HepG2 (cell line): ENCODE measurements around the gene SPATA31E1. TPM values are rescaled to one million over a fixed set of nuclear protein-coding genes. Genes with fewer than 3 reads are reported as not detected.

Experiments
- ATAC-seq: fragments of 200-7000 bp; cut with Tn5 transposase; 3 replicates; pipeline ENCODE4 v1.9.1; 2020; ENCODE audit warnings: mild to moderate bottlenecking, moderate library complexity
- BruUV-seq: library from RNA; stranded (reverse); fragments of 400-500 nt; replicated peaks from 2 replicates; lab custom pipeline; 2021; lab: Mats Ljungman, UMichigan
- CTCF ChIA-PET: fragments of 300-600 bp; formaldehyde crosslinking; extraction: SDS; loops from one replicate; lab custom pipeline; 2021; ENCODE audit warnings: low total read pairs, inconsistent platforms, low intra/inter-chr PET ratio; lab: Yijun Ruan, JAX
- POLR2A ChIA-PET: fragments of 350-600 bp; sonication (Branson Sonifier 250); formaldehyde crosslinking; loops from one replicate; lab custom pipeline; 2020; ENCODE audit warnings: antibody characterized with exemption, inconsistent platforms; lab: Yijun Ruan, JAX
- DNase-seq: peaks from one replicate; pipeline ENCODE4 v3.0.0-alpha.2; 2015; ENCODE audit warnings: low spot score
- FAIRE-seq: peaks from 3 replicates; lab custom pipeline; 2011; peaks lifted over from hg19 to GRCh38; lab: Jason Lieb, UNC
- H2AFZ ChIP-seq: one replicate; pipeline ENCODE4 v1.6.1; 2011; ENCODE audit warnings: low read length, inconsistent platforms
- H3K27ac ChIP-seq: fragments of 300-600 bp; 3 replicates; pipeline ENCODE4 v1.8.0; 2011; ENCODE audit warnings: mixed run types, mild to moderate bottlenecking, mixed read lengths, low read length, inconsistent platforms; ENCODE audit not compliant: insufficient read depth; ENCODE audit errors: extremely low read length
- H3K27me3 ChIP-seq, 2 experiments: fragments of 200-600 bp in 1 of 2; 2 replicates in 1 of 2; 3 replicates in 1 of 2; pipeline versions ENCODE4 v1.6.0 to v1.8.0; 2011; ENCODE audit warnings: low read length in 2 of 2, mild to moderate bottlenecking in 2 of 2, moderate library complexity in 2 of 2, inconsistent platforms in 1 of 2; ENCODE audit not compliant: insufficient read depth in 2 of 2, control insufficient read depth in 1 of 2
- H3K36me3 ChIP-seq, 2 experiments: fragments of 200-600 bp in 1 of 2; replicated peaks in 1 of 2; 2 replicates in 1 of 2; 3 replicates in 1 of 2; pipeline versions ENCODE4 v1.5.1 to v1.8.0; 2011; ENCODE audit warnings: low read length in 2 of 2, inconsistent platforms in 1 of 2; ENCODE audit not compliant: insufficient read depth in 2 of 2, control insufficient read depth in 1 of 2
- H3K4me1 ChIP-seq: 2 replicates; pipeline ENCODE4 v1.5.1; 2012; ENCODE audit warnings: low read length, inconsistent platforms; ENCODE audit not compliant: insufficient read depth
- H3K4me2 ChIP-seq: 2 replicates; pipeline ENCODE4 v1.6.0; 2011; ENCODE audit warnings: low read depth, low read length, inconsistent platforms
- H3K4me3 ChIP-seq, 3 experiments: fragments of 200-600 bp in 1 of 3; sonication (generic), shearing (Covaris generic) in 1 of 3; replicated peaks in 1 of 3; 2 replicates each; pipeline ENCODE4 v1.5.1; 2011 to 2016; ENCODE audit warnings: low read length in 3 of 3, inconsistent platforms in 2 of 3, low read depth in 2 of 3, mild to moderate bottlenecking in 2 of 3, control low read depth in 1 of 3, mixed read lengths in 1 of 3; ENCODE audit not compliant: insufficient read depth in 1 of 3
- H3K79me2 ChIP-seq: one replicate; pipeline ENCODE4 v1.6.1; 2011; ENCODE audit warnings: low read length, inconsistent platforms; ENCODE audit not compliant: insufficient read depth
- H3K9ac ChIP-seq: 2 replicates; pipeline ENCODE4 v1.6.0; 2011; ENCODE audit warnings: mild to moderate bottlenecking, low read depth, low read length, inconsistent platforms; ENCODE audit not compliant: insufficient read depth
- H3K9me3 ChIP-seq: 2 replicates; pipeline ENCODE4 v1.5.1; 2012; ENCODE audit warnings: mild to moderate bottlenecking, low read length
- H4K20me1 ChIP-seq: 2 replicates; pipeline ENCODE4 v1.6.0; 2011; ENCODE audit warnings: inconsistent platforms, mild to moderate bottlenecking, low read length, moderate library complexity; ENCODE audit not compliant: insufficient read depth
- EP300 ChIP-seq, 3 experiments: sonication (generic) in 1 of 3; formaldehyde crosslinking in 1 of 3; IDR thresholded peaks; 2 replicates each; pipeline versions ENCODE4 v1.5.1 to v1.6.1; 2011 to 2020; ENCODE audit warnings: low read depth in 2 of 3, low read length in 2 of 3, borderline replicate concordance in 1 of 3, improper control_type of control experiment in 1 of 3, mild to moderate bottlenecking in 1 of 3, missing genetic modification reagents in 1 of 3, moderate library complexity in 1 of 3
- ZNF749 ChIP-seq: sonication (generic); formaldehyde crosslinking; IDR thresholded peaks from 2 replicates; pipeline ENCODE4 v1.8.0; 2022; ENCODE audit warnings: mild to moderate bottlenecking, missing genetic modification reagents, moderate library complexity, borderline replicate concordance
- ZXDC ChIP-seq: sonication (generic); formaldehyde crosslinking; IDR thresholded peaks from 2 replicates; pipeline ENCODE4 v1.5.0; 2020; ENCODE audit warnings: mild to moderate bottlenecking, missing genetic modification reagents
- WGBS: methylation state at CpG from one replicate; pipeline ENCODE4 v1.1.6; 2017; ENCODE audit warnings: low lambda C conversion rate; 5-methylcytosine and 5-hydroxymethylcytosine counted together
- in situ Hi-C: cut with HindIII; loops from 2 replicates; pipeline ENCODE4 v1.10.0; 2017; ENCODE audit warnings: low pct_unique_long_range_greater_than_20kb; ENCODE audit not compliant: extremely low pct_ligation_motif_present
- intact Hi-C: fragments of 100-400 bp; cut with micrococcal nuclease; formaldehyde crosslinking; loops from one replicate; pipeline ENCODE4 v1.10.0; 2022; ENCODE audit not compliant: unreplicated experiment
- polyA plus RNA-seq, 8 experiments: library from polyadenylated mRNA; depleted of rRNA in 3 of 8; stranded (reverse) in 7 of 8; unstranded in 1 of 8; fragments of >200 nt; fragmentation: Illumina TruSeq in 4 of 8; extraction: Trizol in 4 of 8; gene quantifications; 2 replicates each; pipeline versions ENCODE4 v1.2.1 to v1.2.3, GENCODE V29; 2011 to 2016; ENCODE audit warnings: low read depth in 4 of 8, missing spikeins in 1 of 8, mixed read lengths in 1 of 8; ENCODE audit not compliant: insufficient read depth in 1 of 8
- total RNA-seq, 5 experiments: library from RNA; depleted of rRNA; stranded (reverse); fragments of >200 nt; fragmentation: Illumina TruSeq; extraction: Trizol; gene quantifications; 2 replicates each; pipeline ENCODE4 v1.2.3, GENCODE V29; 2016; ENCODE audit warnings: low read depth in 1 of 5
- TF ChIP-seq, protein P1 (sequence below), 2 experiments: sonication (generic) in 1 of 2; formaldehyde crosslinking in 1 of 2; IDR thresholded peaks; 2 replicates each; pipeline versions ENCODE4 v1.5.1 to v1.6.1; 2011 to 2020; ENCODE audit warnings: borderline replicate concordance in 1 of 2, low read depth in 1 of 2, low read length in 1 of 2, mild to moderate bottlenecking in 1 of 2, missing genetic modification reagents in 1 of 2, moderate library complexity in 1 of 2

Gene SPATA31E1
- total and polyA plus RNA-seq, 2 of the 13 experiments (the other 11 are each of a cell fraction or from before 2014, with no cell fraction given) = not detected

DNA sequence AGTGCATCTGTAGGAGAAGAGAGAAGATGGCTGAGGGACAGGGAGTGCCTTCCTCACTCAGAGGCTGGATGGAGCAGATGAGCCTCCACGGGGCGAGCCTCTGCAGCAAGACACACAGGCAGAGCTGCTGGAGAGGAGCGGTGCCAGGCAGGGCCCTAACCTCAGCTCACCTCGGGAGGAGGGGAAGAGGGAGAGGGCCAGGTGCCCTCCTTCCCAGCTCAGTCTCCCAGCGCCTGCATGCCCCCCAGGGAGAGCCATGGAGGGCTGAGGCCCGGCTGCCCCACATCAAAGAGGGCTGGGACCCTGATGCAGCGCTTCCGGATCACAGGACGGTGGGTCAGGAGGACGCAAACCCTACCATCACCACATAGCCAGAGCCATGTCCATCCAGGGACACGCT lies 13.6 kb upstream of the SPATA31E1 start:
- ATAC-seq (peak; percentile 49; the same call in 2 of the 3 replicates), FAIRE-seq (no peak), DNase-seq (no peak)
- Histone ChIP-seq H3K9ac (no peak overlapping the region), H3K4me1 (no peaks in the 10 kb centered on the region), H3K79me2 (no peaks in the 10 kb centered on the region), H3K27ac (no peak overlapping the region), H3K27me3 (peaks cover 0 to 1% of the 10 kb centered on the region in 2 experiments; a peak in 2 of 5 replicates), H3K9me3 (no peaks in the 10 kb centered on the region), H3K36me3 (no peaks in the 10 kb centered on the region), H2AFZ (no peak overlapping the region), H3K4me2 (no peak overlapping the region), H3K4me3 (no peak overlapping the region), H4K20me1 (no peaks in the 10 kb centered on the region)
- ChIA-PET POLR2A (no interaction called here), CTCF (no interaction called here)
- in situ Hi-C loops = no loop called here
- TF ChIP-seq ZXDC (CRISPR knock-in tag) (no peak), ZNF749 (CRISPR knock-in tag) (no peak), EP300 (IDR thresholded peaks at IDR 0.05; ENCODE audit: low read depth in 2 of 2, low read length in 2 of 2) (no peak), EP300 (CRISPR knock-in tag; IDR thresholded peaks at IDR 0.05; ENCODE audit: borderline replicate concordance) (no peak)
- TF ChIP-seq, protein P1, sequence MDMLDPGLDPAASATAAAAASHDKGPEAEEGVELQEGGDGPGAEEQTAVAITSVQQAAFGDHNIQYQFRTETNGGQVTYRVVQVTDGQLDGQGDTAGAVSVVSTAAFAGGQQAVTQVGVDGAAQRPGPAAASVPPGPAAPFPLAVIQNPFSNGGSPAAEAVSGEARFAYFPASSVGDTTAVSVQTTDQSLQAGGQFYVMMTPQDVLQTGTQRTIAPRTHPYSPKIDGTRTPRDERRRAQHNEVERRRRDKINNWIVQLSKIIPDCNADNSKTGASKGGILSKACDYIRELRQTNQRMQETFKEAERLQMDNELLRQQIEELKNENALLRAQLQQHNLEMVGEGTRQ (IDR thresholded peaks at IDR 0.05; ENCODE audit: low read depth, low read length) = no peak
- TF ChIP-seq, protein P1 (CRISPR knock-in tag; IDR thresholded peaks at IDR 0.05; ENCODE audit: borderline replicate concordance) = no peak
- no TSS peak for BruUV-seq
- WGBS = 47% methylated on average over 5 of the region's 11 CpGs
- intact Hi-C loops = no loop called here
